ENCODE data around the gene CACHD1. TPM values are rescaled to one million over a fixed set of nuclear protein-coding genes. Genes with fewer than 3 reads are reported as not detected.

The CACHD1 gene
- polyA plus RNA-seq, 1 of the 3 experiments (the other 2 are of a cell fraction), result 2.2 TPM

DNA sequence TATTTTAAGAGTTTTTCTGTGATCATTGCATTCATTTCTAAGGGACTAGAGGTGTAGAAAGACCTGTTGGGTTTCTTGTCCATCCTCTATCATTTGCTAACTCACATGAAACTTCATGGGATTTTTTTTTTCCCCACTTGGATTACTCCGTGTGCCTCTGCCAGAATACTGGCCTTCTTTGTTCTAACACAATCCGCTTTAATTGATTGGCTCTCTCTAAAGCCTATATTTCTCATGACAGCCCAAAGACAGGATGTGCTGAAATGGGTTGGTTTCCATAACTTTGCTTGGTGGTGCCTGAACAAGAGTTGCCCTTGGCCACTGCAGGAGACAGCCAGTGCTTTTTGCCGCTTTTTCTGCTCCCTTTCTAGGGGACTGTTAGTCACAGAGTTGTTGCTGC lies 12.2 kb downstream of the CACHD1 start:
- Histone ChIP-seq H4K20me1 (ENCODE audit: insufficient read depth) (no peaks in the 10 kb centered on the region), H3K9me2 (no peaks in the 10 kb centered on the region), H2AFZ (ENCODE audit: low read depth) (no peak overlapping the region), H3K27ac (ENCODE audit: low read depth in 2 of 2, low read length in 1 of 2) (no peak overlapping the region), H3K36me3 (replicated peaks in 1 of 2; ENCODE audit: control insufficient read depth in 1 of 2, insufficient read depth in 2 of 2, low read length in 1 of 2) (no peaks in the 10 kb centered on the region), H3K9me3 (no peaks in the 10 kb centered on the region), H3K27me3 (ENCODE audit: insufficient read depth) (no peaks in the 10 kb centered on the region), H3K4me2 (no peak overlapping the region), H3K4me3 (ENCODE audit: low read depth in 2 of 2, low read length in 1 of 2) (no peak overlapping the region), H3K9ac (no peak overlapping the region), H3K79me2 (ENCODE audit: insufficient read depth) (no peaks in the 10 kb centered on the region; the same call in none of the 2 replicates), H3K4me1 (ENCODE audit: control insufficient read depth in 1 of 2, insufficient read depth in 2 of 2, low read depth in 1 of 2, low read length in 1 of 2) (peaks cover 12 to 27% of the 10 kb centered on the region in 2 experiments; a peak in 3 of 4 replicates), H3F3A (replicated peaks; ENCODE audit: insufficient read depth) (peaks cover 1% of the 10 kb centered on the region)
- 98% methylated on average over 3 of the region's 3 CpGs for whole genome bisulfite sequencing (ENCODE audit: low lambda C conversion rate)
- CTCF ChIA-PET, result no interaction called here
- POLR2A ChIA-PET, result no interaction called here
- no peak for TF ChIP-seq RXRA (IDR thresholded peaks at IDR 0.05; ENCODE audit: borderline replicate concordance, low read depth)
- no peak for TF ChIP-seq MEF2A (IDR thresholded peaks at IDR 0.05; ENCODE audit: borderline replicate concordance, low read depth)
- no peak for TF ChIP-seq RFX5 (IDR thresholded peaks at IDR 0.05; ENCODE audit: low read length)
- TF ChIP-seq TCF12 (IDR thresholded peaks at IDR 0.05), result no peak
- TF ChIP-seq NFIC (IDR thresholded peaks at IDR 0.05; ENCODE audit: borderline replicate concordance), result no peak
- TF ChIP-seq TEAD4 (IDR thresholded peaks at IDR 0.05; ENCODE audit: borderline replicate concordance, insufficient read depth), result no peak
- TF ChIP-seq, protein P1, sequence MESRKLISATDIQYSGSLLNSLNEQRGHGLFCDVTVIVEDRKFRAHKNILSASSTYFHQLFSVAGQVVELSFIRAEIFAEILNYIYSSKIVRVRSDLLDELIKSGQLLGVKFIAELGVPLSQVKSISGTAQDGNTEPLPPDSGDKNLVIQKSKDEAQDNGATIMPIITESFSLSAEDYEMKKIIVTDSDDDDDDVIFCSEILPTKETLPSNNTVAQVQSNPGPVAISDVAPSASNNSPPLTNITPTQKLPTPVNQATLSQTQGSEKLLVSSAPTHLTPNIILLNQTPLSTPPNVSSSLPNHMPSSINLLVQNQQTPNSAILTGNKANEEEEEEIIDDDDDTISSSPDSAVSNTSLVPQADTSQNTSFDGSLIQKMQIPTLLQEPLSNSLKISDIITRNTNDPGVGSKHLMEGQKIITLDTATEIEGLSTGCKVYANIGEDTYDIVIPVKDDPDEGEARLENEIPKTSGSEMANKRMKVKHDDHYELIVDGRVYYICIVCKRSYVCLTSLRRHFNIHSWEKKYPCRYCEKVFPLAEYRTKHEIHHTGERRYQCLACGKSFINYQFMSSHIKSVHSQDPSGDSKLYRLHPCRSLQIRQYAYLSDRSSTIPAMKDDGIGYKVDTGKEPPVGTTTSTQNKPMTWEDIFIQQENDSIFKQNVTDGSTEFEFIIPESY (IDR thresholded peaks at IDR 0.05; ENCODE audit: borderline replicate concordance, low read depth), result no peak
- TF ChIP-seq, protein P2, sequence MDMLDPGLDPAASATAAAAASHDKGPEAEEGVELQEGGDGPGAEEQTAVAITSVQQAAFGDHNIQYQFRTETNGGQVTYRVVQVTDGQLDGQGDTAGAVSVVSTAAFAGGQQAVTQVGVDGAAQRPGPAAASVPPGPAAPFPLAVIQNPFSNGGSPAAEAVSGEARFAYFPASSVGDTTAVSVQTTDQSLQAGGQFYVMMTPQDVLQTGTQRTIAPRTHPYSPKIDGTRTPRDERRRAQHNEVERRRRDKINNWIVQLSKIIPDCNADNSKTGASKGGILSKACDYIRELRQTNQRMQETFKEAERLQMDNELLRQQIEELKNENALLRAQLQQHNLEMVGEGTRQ (IDR thresholded peaks at IDR 0.05; ENCODE audit: borderline replicate concordance, low read depth, low read length), result no peak
- TF ChIP-seq FOSL2 (IDR thresholded peaks at IDR 0.05; ENCODE audit: borderline replicate concordance, low read depth), result no peak
- no peak for TF ChIP-seq JUND (IDR thresholded peaks at IDR 0.05)
- TF ChIP-seq, protein P3, sequence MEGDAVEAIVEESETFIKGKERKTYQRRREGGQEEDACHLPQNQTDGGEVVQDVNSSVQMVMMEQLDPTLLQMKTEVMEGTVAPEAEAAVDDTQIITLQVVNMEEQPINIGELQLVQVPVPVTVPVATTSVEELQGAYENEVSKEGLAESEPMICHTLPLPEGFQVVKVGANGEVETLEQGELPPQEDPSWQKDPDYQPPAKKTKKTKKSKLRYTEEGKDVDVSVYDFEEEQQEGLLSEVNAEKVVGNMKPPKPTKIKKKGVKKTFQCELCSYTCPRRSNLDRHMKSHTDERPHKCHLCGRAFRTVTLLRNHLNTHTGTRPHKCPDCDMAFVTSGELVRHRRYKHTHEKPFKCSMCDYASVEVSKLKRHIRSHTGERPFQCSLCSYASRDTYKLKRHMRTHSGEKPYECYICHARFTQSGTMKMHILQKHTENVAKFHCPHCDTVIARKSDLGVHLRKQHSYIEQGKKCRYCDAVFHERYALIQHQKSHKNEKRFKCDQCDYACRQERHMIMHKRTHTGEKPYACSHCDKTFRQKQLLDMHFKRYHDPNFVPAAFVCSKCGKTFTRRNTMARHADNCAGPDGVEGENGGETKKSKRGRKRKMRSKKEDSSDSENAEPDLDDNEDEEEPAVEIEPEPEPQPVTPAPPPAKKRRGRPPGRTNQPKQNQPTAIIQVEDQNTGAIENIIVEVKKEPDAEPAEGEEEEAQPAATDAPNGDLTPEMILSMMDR (IDR thresholded peaks at IDR 0.05), result no peak
- TF ChIP-seq, protein P4, sequence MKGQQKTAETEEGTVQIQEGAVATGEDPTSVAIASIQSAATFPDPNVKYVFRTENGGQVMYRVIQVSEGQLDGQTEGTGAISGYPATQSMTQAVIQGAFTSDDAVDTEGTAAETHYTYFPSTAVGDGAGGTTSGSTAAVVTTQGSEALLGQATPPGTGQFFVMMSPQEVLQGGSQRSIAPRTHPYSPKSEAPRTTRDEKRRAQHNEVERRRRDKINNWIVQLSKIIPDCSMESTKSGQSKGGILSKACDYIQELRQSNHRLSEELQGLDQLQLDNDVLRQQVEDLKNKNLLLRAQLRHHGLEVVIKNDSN (IDR thresholded peaks at IDR 0.05; ENCODE audit: borderline replicate concordance, low read depth), result no peak
- no peak for TF ChIP-seq NRF1 (IDR thresholded peaks at IDR 0.05; ENCODE audit: low read depth, low read length)
- TF ChIP-seq RCOR1 (IDR thresholded peaks at IDR 0.05; ENCODE audit: low read length), result no peak
- TF ChIP-seq, protein P5, sequence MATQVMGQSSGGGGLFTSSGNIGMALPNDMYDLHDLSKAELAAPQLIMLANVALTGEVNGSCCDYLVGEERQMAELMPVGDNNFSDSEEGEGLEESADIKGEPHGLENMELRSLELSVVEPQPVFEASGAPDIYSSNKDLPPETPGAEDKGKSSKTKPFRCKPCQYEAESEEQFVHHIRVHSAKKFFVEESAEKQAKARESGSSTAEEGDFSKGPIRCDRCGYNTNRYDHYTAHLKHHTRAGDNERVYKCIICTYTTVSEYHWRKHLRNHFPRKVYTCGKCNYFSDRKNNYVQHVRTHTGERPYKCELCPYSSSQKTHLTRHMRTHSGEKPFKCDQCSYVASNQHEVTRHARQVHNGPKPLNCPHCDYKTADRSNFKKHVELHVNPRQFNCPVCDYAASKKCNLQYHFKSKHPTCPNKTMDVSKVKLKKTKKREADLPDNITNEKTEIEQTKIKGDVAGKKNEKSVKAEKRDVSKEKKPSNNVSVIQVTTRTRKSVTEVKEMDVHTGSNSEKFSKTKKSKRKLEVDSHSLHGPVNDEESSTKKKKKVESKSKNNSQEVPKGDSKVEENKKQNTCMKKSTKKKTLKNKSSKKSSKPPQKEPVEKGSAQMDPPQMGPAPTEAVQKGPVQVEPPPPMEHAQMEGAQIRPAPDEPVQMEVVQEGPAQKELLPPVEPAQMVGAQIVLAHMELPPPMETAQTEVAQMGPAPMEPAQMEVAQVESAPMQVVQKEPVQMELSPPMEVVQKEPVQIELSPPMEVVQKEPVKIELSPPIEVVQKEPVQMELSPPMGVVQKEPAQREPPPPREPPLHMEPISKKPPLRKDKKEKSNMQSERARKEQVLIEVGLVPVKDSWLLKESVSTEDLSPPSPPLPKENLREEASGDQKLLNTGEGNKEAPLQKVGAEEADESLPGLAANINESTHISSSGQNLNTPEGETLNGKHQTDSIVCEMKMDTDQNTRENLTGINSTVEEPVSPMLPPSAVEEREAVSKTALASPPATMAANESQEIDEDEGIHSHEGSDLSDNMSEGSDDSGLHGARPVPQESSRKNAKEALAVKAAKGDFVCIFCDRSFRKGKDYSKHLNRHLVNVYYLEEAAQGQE (IDR thresholded peaks at IDR 0.05; ENCODE audit: low read depth, low read length), result no peak
- TF ChIP-seq RAD21 (IDR thresholded peaks at IDR 0.05; ENCODE audit: low read length), result no peak
- TF ChIP-seq, protein P6, sequence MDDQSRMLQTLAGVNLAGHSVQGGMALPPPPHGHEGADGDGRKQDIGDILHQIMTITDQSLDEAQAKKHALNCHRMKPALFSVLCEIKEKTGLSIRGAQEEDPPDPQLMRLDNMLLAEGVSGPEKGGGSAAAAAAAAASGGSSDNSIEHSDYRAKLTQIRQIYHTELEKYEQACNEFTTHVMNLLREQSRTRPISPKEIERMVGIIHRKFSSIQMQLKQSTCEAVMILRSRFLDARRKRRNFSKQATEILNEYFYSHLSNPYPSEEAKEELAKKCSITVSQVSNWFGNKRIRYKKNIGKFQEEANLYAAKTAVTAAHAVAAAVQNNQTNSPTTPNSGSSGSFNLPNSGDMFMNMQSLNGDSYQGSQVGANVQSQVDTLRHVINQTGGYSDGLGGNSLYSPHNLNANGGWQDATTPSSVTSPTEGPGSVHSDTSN (IDR thresholded peaks at IDR 0.05), result no peak
- TF ChIP-seq FOXM1 (IDR thresholded peaks at IDR 0.05; ENCODE audit: low read depth), result no peak
- no peak for DNase-seq
